ENCODE data around the gene NRXN3.

GRCh38 chr14:79551523-79551922 is 1381.3 kb downstream of the NRXN3 start:
- TF ChIP-seq EZH2phosphoT487 (IDR thresholded peaks at IDR 0.05) (no peak), CTCF (IDR thresholded peaks at IDR 0.05) (no peak), EZH2 (IDR thresholded peaks at IDR 0.05) (no peak)
